GM12801 (cell line): Measurements from ENCODE around the gene TMEM91.

ENCODE experiments used
- CTCF ChIP-seq: IDR thresholded peaks from one replicate; pipeline ENCODE4 v1.5.1; 2011; ENCODE audit warnings: control low read depth; ENCODE audit not compliant: insufficient read length; ENCODE audit errors: extremely low read depth

The TMEM91 gene

GRCh38 chr19:41350735-41351338 is 25.5 kb upstream of the TMEM91 start:
- TF ChIP-seq CTCF, result no peak

- TF ChIP-seq CTCF, result no peak
Observed at GRCh38 chr19:41351339-41352245, 24.7 kb upstream of the TMEM91 start.

- TF ChIP-seq CTCF, result no peak
Observed at GRCh38 chr19:41352279-41352608, 24.1 kb upstream of the TMEM91 start.

- no peak for TF ChIP-seq CTCF
Observed at GRCh38 chr19:41352609-41353465, 23.5 kb upstream of the TMEM91 start.

GRCh38 chr19:41353466-41354342 is 22.6 kb upstream of the TMEM91 start, which contains the start of gene TGFB1:
TGFB1 (minus strand) TSS chr19:41353922; CDS start chr19:41353044, 878 bp downstream.
- TF ChIP-seq CTCF, result peak; percentile 71

- no peak for TF ChIP-seq CTCF
Observed at GRCh38 chr19:41354343-41354953, 21.9 kb upstream of the TMEM91 start.
